Measurements from ENCODE around the gene DEPDC5.

- TF ChIP-seq CTCF (conservative IDR thresholded peaks at IDR 0.05) (no peak), ZFX (IDR thresholded peaks at IDR 0.05) (no peak)
These were observed 46.2 kb downstream of the DEPDC5 start for GRCh38 chr22:31800065-31800464.

Data from C4-2B (cell line).